Iris pigment epithelial cell (primary cell): Measurements from ENCODE around the gene CRYL1.

Experiments
- DNase-seq: peaks from one replicate; pipeline ENCODE4 v3.0.0-alpha.2; 2011; ENCODE audit warnings: low read depth

The CRYL1 gene

DNA sequence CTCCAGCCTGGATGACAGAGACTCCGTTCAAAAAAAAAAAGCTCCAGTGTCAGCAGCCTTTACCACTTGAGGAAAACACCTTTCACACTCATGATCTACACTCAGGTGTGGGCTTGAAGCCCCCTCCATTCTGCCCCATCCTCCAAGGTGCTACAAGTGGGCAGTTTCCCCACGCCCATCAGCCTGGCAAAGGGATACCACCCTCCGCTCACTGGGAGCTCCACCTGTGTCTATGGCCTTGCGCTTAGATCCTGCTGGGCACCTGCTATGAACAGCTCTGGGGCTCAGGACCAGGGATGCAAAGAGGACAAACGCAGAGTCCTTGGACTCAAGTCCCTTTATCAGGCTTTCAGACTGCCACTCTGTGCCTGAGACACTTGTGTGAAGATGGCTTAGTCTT, 127.8 kb downstream of the CRYL1 start:
- DNase-seq = no peak

DNA sequence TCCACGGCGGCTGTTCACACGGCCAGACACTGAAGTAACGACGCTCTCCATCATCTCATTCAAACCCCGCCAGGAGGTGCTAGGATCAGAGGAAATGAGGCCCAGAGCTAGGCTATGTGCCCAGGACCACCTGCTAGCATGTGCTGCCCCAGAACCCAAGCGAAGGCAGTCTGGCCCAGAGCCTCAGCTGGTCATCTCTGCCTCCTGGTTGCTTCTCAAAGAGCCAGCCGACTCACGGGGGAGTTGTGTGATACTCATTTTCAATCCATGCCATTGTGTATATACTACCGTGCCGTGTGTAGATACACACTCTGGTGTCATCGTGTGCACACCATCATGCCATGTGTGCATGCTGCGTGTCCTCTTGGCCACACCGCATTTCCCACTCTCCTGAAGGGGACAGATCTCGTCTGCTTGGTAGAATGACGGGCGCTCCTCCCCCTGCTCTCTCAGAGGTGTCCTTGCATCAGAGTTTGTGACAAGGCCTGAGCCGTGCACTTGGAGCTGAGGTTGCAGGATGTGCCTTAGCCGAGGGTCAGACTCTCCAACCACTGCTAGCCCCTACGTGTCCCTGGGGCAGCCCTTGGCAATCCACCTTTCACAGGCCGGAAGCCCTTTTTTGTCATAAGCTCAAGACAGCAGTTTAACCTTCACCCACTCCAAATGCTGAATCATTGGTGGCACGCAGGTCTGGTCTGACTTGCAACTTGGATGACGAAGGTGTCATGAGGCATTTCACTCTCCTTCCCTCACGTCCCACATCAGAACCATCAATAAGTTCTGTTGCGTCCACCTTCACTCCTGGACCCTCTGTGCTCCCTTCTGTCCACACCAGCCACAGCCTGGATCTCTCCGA, 130.4 kb downstream of the CRYL1 start:
- no peak for DNase-seq

DNA sequence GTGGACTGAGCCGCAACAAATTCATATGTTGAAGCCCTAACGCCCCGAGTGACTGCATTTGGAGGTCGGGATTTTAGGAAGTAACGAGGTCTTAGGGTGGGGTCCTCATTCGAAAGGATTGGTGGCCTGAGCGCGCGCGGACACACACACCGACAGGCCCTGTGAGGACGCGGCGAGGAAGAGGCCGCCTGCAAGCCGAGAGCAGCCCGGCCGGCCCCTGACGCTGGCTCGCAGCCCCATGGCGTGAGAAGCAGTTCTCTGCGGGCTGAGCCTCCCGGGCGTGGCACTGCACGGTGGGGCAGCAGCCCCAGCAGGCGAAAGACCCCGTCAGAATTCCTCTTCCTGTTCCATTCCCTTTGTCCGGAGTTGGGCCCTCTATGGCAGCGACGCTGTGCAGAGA, 131.2 kb downstream of the CRYL1 start:
- no peak for DNase-seq

GRCh38 chr13:20394169-20394501, 131.5 kb downstream of the CRYL1 start:
- no peak for DNase-seq

GRCh38 chr13:20393273-20394168, 132.1 kb downstream of the CRYL1 start:
- no peak for DNase-seq

GRCh38 chr13:20392530-20392929, 133.1 kb downstream of the CRYL1 start:
- no peak for DNase-seq

GRCh38 chr13:20391597-20392452, 133.8 kb downstream of the CRYL1 start:
- DNase-seq = no peak

- no peak for DNase-seq
Observed at GRCh38 chr13:20390526-20391175, 135.0 kb downstream of the CRYL1 start.

GRCh38 chr13:20389696-20390525, 135.7 kb downstream of the CRYL1 start:
- no peak for DNase-seq

DNA sequence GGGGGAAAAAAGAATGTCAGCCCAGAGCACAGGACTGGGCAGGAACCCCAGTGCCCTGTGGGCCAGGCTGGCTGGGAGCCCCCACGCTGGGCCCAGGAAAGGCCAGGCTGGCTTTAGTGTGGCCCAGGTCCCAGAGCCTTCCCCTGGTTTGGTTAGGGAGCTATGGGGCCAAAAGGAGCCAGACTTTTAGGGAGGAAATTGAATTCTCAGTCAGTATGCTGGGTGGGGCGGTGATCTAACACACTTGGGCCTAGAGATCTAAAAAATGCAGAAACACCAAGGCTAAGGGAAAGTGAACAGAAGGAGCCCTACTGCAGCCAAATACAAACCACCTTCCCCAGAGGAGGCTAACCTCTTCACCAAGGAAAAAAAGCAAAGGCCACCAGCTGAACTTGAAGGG, 137.5 kb downstream of the CRYL1 start:
- no peak for DNase-seq

- DNase-seq = peak; percentile 49
Observed at GRCh38 chr13:20387441-20387971, 138.2 kb downstream of the CRYL1 start.

DNA sequence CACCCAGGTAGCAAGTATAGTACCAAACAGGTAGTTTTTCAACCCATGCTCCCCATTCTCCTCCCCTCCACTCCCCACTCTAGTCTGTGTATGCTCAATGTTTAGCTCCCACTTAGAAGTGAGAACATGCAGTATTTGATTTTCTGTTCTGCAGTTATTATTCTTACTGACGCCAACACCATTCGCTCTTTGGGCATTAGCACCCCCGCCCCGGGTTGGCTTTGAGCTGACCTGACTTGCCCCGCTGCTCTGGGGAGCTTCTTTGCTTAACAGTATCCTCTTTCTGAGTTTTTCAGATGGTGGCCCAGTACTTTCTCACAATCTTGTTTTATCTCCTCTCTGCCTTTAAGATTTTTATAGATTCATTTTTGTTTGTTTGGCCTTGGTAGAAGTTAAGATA, 138.7 kb downstream of the CRYL1 start:
- no peak for DNase-seq

DNA sequence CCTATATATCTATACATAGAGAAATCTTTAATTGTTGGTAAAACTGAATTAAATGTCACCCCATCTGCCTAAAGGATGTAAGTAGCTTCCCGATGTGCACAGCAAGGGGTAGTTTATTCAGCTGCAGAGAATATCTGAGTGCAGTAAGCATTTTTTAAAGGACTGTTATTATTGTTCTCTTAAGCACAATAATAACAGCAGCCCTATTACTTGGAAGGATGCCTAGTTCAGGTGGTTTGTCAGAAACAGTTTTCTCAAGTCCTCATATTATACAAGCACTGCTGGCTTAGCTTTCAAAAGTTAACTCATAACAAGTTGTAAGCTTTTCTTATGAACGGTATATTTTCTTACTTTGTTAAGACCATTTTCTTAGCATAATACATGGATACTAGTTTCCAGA, 142.6 kb downstream of the CRYL1 start:
- DNase-seq = no peak

DNA sequence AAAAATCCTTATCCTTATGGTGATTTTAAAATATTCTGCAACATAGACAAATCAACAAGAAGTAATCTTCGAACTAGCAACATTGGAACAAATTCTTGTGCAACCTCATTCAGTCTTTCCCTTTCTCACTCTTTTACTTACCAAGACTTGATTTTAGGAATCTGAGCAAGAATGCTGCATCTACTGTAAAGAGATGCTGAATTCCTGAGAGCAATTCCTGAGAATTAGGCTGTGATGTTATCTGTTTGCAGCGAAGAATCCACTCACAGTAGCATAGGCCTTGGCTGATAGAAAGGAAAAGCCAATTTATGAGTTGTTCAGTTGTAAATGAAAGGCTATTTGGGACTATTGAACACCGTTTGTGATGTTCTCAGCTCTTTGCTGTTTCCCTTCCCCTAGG, 144.3 kb downstream of the CRYL1 start:
- no peak for DNase-seq

- no peak for DNase-seq
Observed at GRCh38 chr13:20378721-20379120, 146.9 kb downstream of the CRYL1 start.

DNA sequence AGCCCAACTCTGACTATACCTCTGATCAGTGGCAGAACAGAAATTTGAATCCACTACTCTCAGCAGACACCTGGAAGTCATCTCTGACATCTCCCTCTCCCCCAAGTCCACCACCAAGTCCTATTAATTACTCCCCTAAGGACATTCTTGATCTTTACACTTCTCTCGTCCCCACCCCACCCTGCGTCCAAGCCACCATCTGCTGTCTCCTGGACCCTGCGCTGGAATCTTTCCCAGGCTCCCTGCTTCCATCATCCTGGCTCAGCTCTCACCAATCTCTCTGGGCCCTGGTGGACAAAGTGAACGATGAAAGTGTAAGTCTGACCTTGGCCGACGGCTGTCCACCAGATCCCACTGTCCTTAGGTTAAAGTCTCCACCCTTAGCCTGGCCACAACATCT, 147.9 kb downstream of the CRYL1 start:
- DNase-seq = no peak

DNA sequence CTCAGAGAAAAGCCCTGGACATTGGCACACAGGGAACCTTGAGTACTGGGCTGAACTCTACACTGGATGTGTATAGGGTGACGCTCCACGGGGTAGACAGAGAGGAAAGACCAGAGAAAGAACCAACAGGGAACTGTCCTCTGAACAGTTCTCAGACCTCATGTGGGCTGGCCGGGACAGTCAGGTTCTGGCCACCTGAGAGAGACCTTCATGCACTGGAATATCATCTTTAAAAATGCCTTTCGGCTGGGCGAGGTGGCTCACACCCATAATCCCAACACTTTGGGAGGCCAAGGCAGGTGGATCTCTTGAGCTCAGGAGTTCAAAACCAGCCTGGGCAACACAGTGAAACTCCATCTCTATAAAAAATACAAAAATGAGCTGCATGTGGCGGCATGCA, 149.8 kb downstream of the CRYL1 start:
- no peak for DNase-seq

GRCh38 chr13:20373861-20374260, 151.8 kb downstream of the CRYL1 start:
- no peak for DNase-seq

DNA sequence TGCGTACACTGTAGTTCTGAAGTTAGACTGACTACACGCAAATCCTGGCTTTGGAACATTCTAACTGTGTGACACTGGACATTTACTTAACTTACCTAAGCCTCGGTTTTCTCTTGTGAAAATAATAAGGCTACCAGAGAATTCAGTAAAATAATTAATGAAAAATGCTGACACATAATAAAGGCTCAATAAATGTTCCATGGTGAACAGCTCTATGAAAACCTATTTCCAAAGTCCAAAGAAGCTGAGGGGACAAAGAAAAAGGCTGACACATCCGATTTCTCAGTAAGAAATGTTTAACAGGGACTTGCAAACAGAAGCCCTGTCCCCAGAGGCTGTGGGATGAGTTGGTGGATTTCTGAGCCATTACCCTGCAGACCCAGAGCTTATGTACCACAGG, 153.8 kb downstream of the CRYL1 start:
- DNase-seq = no peak

GRCh38 chr13:20370815-20371421, 154.7 kb downstream of the CRYL1 start:
- DNase-seq = no peak
